HG03175 (cell line): Measurements from ENCODE around the gene WDR62.

Experiments used
- ATAC-seq: cut with Tn5 transposase; IDR thresholded peaks from one replicate; pipeline ENCODE4 v1.9.1; 2021; ENCODE audit warnings: mild to moderate bottlenecking, moderate library complexity; ENCODE audit not compliant: unreplicated experiment

The WDR62 gene

GRCh38 chr19:36073121-36073876 is 18.6 kb downstream of the WDR62 start:
- no peak for ATAC-seq

- no peak for ATAC-seq
These were observed 24.8 kb downstream of the WDR62 start for GRCh38 chr19:36079389-36079945.

- no peak for ATAC-seq
These were observed 26.7 kb downstream of the WDR62 start for GRCh38 chr19:36081385-36081784.

- no peak for ATAC-seq
These were observed 27.2 kb downstream of the WDR62 start for GRCh38 chr19:36081894-36082293.

GRCh38 chr19:36082916-36083315 is 28.2 kb downstream of the WDR62 start:
- no peak for ATAC-seq

- ATAC-seq: no peak
These were observed 29.7 kb downstream of the WDR62 start for GRCh38 chr19:36084231-36085009.

- no peak for ATAC-seq
These were observed 31.6 kb downstream of the WDR62 start for GRCh38 chr19:36086326-36086725.

- no peak for ATAC-seq
These were observed 35.1 kb downstream of the WDR62 start for GRCh38 chr19:36089847-36090246.

GRCh38 chr19:36090910-36091695 is 36.4 kb downstream of the WDR62 start:
- no peak for ATAC-seq

GRCh38 chr19:36092566-36092965 is 37.9 kb downstream of the WDR62 start:
- ATAC-seq: no peak

GRCh38 chr19:36093146-36093662 is 38.5 kb downstream of the WDR62 start:
- ATAC-seq: no peak

- no peak for ATAC-seq
These were observed 39.0 kb downstream of the WDR62 start for GRCh38 chr19:36093687-36094086.

GRCh38 chr19:36097036-36097435 is 42.3 kb downstream of the WDR62 start:
- ATAC-seq: no peak

- ATAC-seq: no peak
These were observed 44.6 kb downstream of the WDR62 start for GRCh38 chr19:36099166-36099785.

GRCh38 chr19:36100476-36100875 is 45.8 kb downstream of the WDR62 start:
- no peak for ATAC-seq

GRCh38 chr19:36101550-36102327 is 47.0 kb downstream of the WDR62 start:
- ATAC-seq: no peak

- no peak for ATAC-seq
These were observed 48.4 kb downstream of the WDR62 start for GRCh38 chr19:36103040-36103626.

- no peak for ATAC-seq
These were observed 49.3 kb downstream of the WDR62 start for GRCh38 chr19:36103842-36104552.

- ATAC-seq: no peak
These were observed 51.7 kb downstream of the WDR62 start for GRCh38 chr19:36106441-36106840.
